GM23248 (cell line): ENCODE results near the gene MST1. TPM values are rescaled to one million over a fixed set of nuclear protein-coding genes. Genes with fewer than 3 reads are reported as not detected.

Experiments
- DNase-seq: peaks from one replicate; pipeline ENCODE4 v3.0.0-alpha.2; 2015
- H2AFZ ChIP-seq: fragments of 200-600 bp; sonication (generic); 2 replicates; pipeline ENCODE4 v1.6.1; 2016; ENCODE audit warnings: antibody characterized with exemption
- H3F3A ChIP-seq: fragments of 200-600 bp; sonication (generic); 2 replicates; pipeline ENCODE4 v1.6.1; 2016; ENCODE audit warnings: mild to moderate bottlenecking, antibody characterized with exemption, mixed run types; ENCODE audit not compliant: insufficient read depth
- H3K27ac ChIP-seq: fragments of 200-600 bp; sonication (generic); 2 replicates; pipeline ENCODE4 v1.5.1; 2016; ENCODE audit warnings: mild to moderate bottlenecking
- H3K27me3 ChIP-seq: fragments of 200-600 bp; sonication (generic); replicated peaks from 2 replicates; pipeline ENCODE4 v1.6.1; 2016; ENCODE audit warnings: mild to moderate bottlenecking; ENCODE audit not compliant: insufficient read depth
- H3K36me3 ChIP-seq: fragments of 200-600 bp; sonication (generic); 2 replicates; pipeline ENCODE4 v1.6.1; 2016; ENCODE audit warnings: low read depth, mild to moderate bottlenecking
- H3K4me1 ChIP-seq: fragments of 200-600 bp; sonication (generic); 2 replicates; pipeline ENCODE4 v1.6.1; 2016; ENCODE audit warnings: mild to moderate bottlenecking; ENCODE audit not compliant: insufficient read depth
- H3K4me2 ChIP-seq: fragments of 200-600 bp; sonication (generic); one replicate; pipeline ENCODE4 v1.6.1; 2016; ENCODE audit warnings: mild to moderate bottlenecking; ENCODE audit not compliant: unreplicated experiment
- H3K4me3 ChIP-seq: fragments of 200-600 bp; sonication (generic); 2 replicates; pipeline ENCODE4 v1.5.1; 2016; ENCODE audit warnings: mild to moderate bottlenecking
- H3K79me2 ChIP-seq: fragments of 200-600 bp; sonication (generic); 2 replicates; pipeline ENCODE4 v1.6.1; 2016; ENCODE audit warnings: mild to moderate bottlenecking; ENCODE audit not compliant: insufficient read depth
- H3K9ac ChIP-seq: fragments of 200-600 bp; sonication (generic); 2 replicates; pipeline ENCODE4 v1.6.1; 2016; ENCODE audit warnings: mild to moderate bottlenecking
- H3K9me2 ChIP-seq: fragments of 200-600 bp; sonication (generic); 2 replicates; pipeline ENCODE4 v1.6.1; 2016; ENCODE audit warnings: mixed run types, mild to moderate bottlenecking, moderate library complexity; ENCODE audit not compliant: insufficient read depth
- H3K9me3 ChIP-seq: fragments of 200-600 bp; sonication (generic); one replicate; pipeline ENCODE4 v1.6.1; 2017; ENCODE audit warnings: low read depth
- H4K20me1 ChIP-seq: fragments of 200-600 bp; sonication (generic); 2 replicates; pipeline ENCODE4 v1.6.0; 2016; ENCODE audit not compliant: insufficient read depth
- EZH2 ChIP-seq: fragments of 200-600 bp; sonication (generic); IDR thresholded peaks from 2 replicates; pipeline ENCODE4 v1.6.1; 2018; ENCODE audit warnings: antibody characterized with exemption, mild to moderate bottlenecking; ENCODE audit not compliant: insufficient read depth, poor library complexity, severe bottlenecking
- EZH2phosphoT487 ChIP-seq: fragments of 200-600 bp; sonication (generic); IDR thresholded peaks from 2 replicates; pipeline ENCODE4 v1.6.1; 2018; ENCODE audit warnings: antibody characterized with exemption, moderate library complexity, mild to moderate bottlenecking, low read depth; ENCODE audit not compliant: insufficient read depth
- WGBS, 2 experiments: methylation state at CpG; one replicate each; pipeline ENCODE4 v1.1.6; 2015 to 2017; ENCODE audit warnings: low lambda C conversion rate in 2 of 2, low coverage in 1 of 2; ENCODE audit errors: missing lambda C conversion rate in 2 of 2; 5-methylcytosine and 5-hydroxymethylcytosine counted together
- in situ Hi-C: fragments of 300-500 bp; cut with MboI; formaldehyde crosslinking; loops from 2 replicates; pipeline ENCODE4 v1.15.0; 2020
- polyA plus RNA-seq: library from polyadenylated mRNA; unstranded; fragments of >200 nt; fragmentation: Nextera tagmentation; extraction: Ambion mirVana; gene quantifications from 2 replicates; pipeline ENCODE4 v1.2.1, GENCODE V29; 2016
- small RNA-seq: library from RNA; depleted of rRNA; stranded (forward); fragments of <200 nt; gene quantifications from one replicate; pipeline ENCODE3, GENCODE V24; 2014; ENCODE audit warnings: low read depth, low replicate concordance
- total RNA-seq: library from RNA; depleted of rRNA; stranded (reverse); fragments of >200 nt; shearing (Covaris generic); gene quantifications from 2 replicates; pipeline ENCODE4 v1.2.3, GENCODE V29; 2014; rRNA removed

Gene MST1
- total and polyA plus RNA-seq, 2 experiments from 2014 or later: 3.0 to 6.4 TPM

- H3F3A ChIP-seq: no peaks in the 10 kb centered on the region
- H3K27ac ChIP-seq: no peak overlapping the region
- 38 to 42% methylated on average over 2 of the region's 2 CpGs for WGBS, 2 experiments
- no peaks in the 10 kb centered on the region for H3K79me2 ChIP-seq
- in situ Hi-C loops: no loop called here
- no peaks in the 10 kb centered on the region for H3K36me3 ChIP-seq
- no peak overlapping the region for H3K4me2 ChIP-seq
- TF ChIP-seq EZH2phosphoT487 (no peak), EZH2 (no peak)
- H4K20me1 ChIP-seq: no peaks in the 10 kb centered on the region
- H3K9me3 ChIP-seq: no peaks in the 10 kb centered on the region
- H3K9me2 ChIP-seq: no peaks in the 10 kb centered on the region
- H3K4me3 ChIP-seq: no peak overlapping the region
- no peak overlapping the region for H2AFZ ChIP-seq
- H3K4me1 ChIP-seq: no peaks in the 10 kb centered on the region
- 0 out of 2 replicates have a peak, but pooled peaks cover 3% of the 10 kb centered on the region for H3K27me3 ChIP-seq
- peak; percentile 25 for DNase-seq
- no peak overlapping the region for H3K9ac ChIP-seq
These were observed 49.7 kb downstream of the MST1 start for GRCh38 chr3:49639551-49639950.

- H3K4me2 ChIP-seq: no peak overlapping the region
- DNase-seq: peak; percentile 70
- H3K9me2 ChIP-seq: no peaks in the 10 kb centered on the region
- TF ChIP-seq EZH2phosphoT487 (no peak), EZH2 (no peak)
- H3K9me3 ChIP-seq: no peaks in the 10 kb centered on the region
- in situ Hi-C loops: no loop called here
- H4K20me1 ChIP-seq: no peaks in the 10 kb centered on the region
- H3K4me3 ChIP-seq: no peak overlapping the region
- WGBS, 2 experiments: 55 to 61% methylated on average over 5 to 8 of the region's 8 CpGs
- no peak overlapping the region for H2AFZ ChIP-seq
- H3K4me1 ChIP-seq: no peaks in the 10 kb centered on the region
- no peak overlapping the region for H3K27ac ChIP-seq
- H3K27me3 ChIP-seq: peaks cover 3% of the 10 kb centered on the region; the same call in 1 of the 2 replicates
- no peaks in the 10 kb centered on the region for H3F3A ChIP-seq
- no peaks in the 10 kb centered on the region for H3K79me2 ChIP-seq
- no peak overlapping the region for H3K9ac ChIP-seq
- H3K36me3 ChIP-seq: no peaks in the 10 kb centered on the region
These were observed 50.8 kb downstream of the MST1 start for GRCh38 chr3:49638445-49638844.

- H3K9me3 ChIP-seq: no peaks in the 10 kb centered on the region
- in situ Hi-C loops: no loop called here
These were observed 52.2 kb downstream of the MST1 start for GRCh38 chr3:49636883-49637609.

GRCh38 chr3:49634736-49635135 lies 54.5 kb downstream of the MST1 start:
- no peak for DNase-seq
- no peaks in the 10 kb centered on the region for H3K9me3 ChIP-seq
- no peaks in the 10 kb centered on the region for H3K79me2 ChIP-seq
- no peaks in the 10 kb centered on the region for H3K36me3 ChIP-seq
- H3K9ac ChIP-seq: no peak overlapping the region
- H4K20me1 ChIP-seq: no peaks in the 10 kb centered on the region
- no peaks in the 10 kb centered on the region; the same call in 1 of the 2 replicates for H3K27me3 ChIP-seq
- H3K4me1 ChIP-seq: no peaks in the 10 kb centered on the region
- no peaks in the 10 kb centered on the region for H3K9me2 ChIP-seq
- in situ Hi-C loops: no loop called here
- H3K27ac ChIP-seq: no peak overlapping the region
- no peak for TF ChIP-seq EZH2
- no peak for TF ChIP-seq EZH2phosphoT487
- 46 to 50% methylated on average over 3 of the region's 3 CpGs for WGBS, 2 experiments
- H3F3A ChIP-seq: no peaks in the 10 kb centered on the region
- H2AFZ ChIP-seq: no peak overlapping the region
- H3K4me2 ChIP-seq: no peak overlapping the region
- H3K4me3 ChIP-seq: no peak overlapping the region

More at GRCh38 chr3:49636883-49637609, 52.2 kb downstream of the MST1 start:
- Histone ChIP-seq H4K20me1 (no peaks in the 10 kb centered on the region), H3K4me3 (no peak overlapping the region), H3F3A (no peaks in the 10 kb centered on the region), H3K4me2 (no peak overlapping the region), H3K79me2 (no peaks in the 10 kb centered on the region), H3K9me2 (no peaks in the 10 kb centered on the region), H2AFZ (no peak overlapping the region), H3K27ac (no peak overlapping the region), H3K36me3 (no peaks in the 10 kb centered on the region), H3K27me3 (peaks cover 3% of the 10 kb centered on the region; the same call in 1 of the 2 replicates), H3K9ac (no peak overlapping the region), H3K4me1 (no peaks in the 10 kb centered on the region)
- DNase-seq: no peak
- TF ChIP-seq EZH2 (no peak), EZH2phosphoT487 (no peak)
- 47 to 56% methylated on average over 7 of the region's 7 CpGs for WGBS, 2 experiments

Small RNA genes lying within 50 kb of the gene (small RNA-seq; reads per million reads assigned to genes)
- gene AMIGO3: not detected

Other genes starting within 250 kb of the MST1 start
- 81.8 and 90.2 TPM in 2 replicates for gene DAG1, start 219.2 kb downstream of the MST1 start, total RNA-seq
- gene DAG1, start 219.2 kb downstream of the MST1 start, polyA plus RNA-seq: 42.4 and 43.0 TPM in 2 replicates
- gene BSN, start 135.0 kb downstream of the MST1 start, total RNA-seq: under 0.01 TPM in 2 replicates
- gene BSN, start 135.0 kb downstream of the MST1 start, polyA plus RNA-seq: 0.03 and 0.08 TPM in 2 replicates
- 108 and 126 TPM in 2 replicates for gene APEH, start 15.1 kb downstream of the MST1 start, total RNA-seq
- gene APEH, start 15.1 kb downstream of the MST1 start, polyA plus RNA-seq: 83.3 and 89.1 TPM in 2 replicates
- gene RNF123, start 83 bp upstream of the MST1 start, total RNA-seq: 22.8 and 25.7 TPM in 2 replicates
- 18.7 and 21.6 TPM in 2 replicates for gene RNF123, start 83 bp upstream of the MST1 start, polyA plus RNA-seq
- 3.2 TPM in 1 of 2 replicates, not detected in the other for gene AMIGO3, start 30.2 kb upstream of the MST1 start, total RNA-seq
- 0.18 and 0.25 TPM in 2 replicates for gene AMIGO3, start 30.2 kb upstream of the MST1 start, polyA plus RNA-seq
- 36.2 and 37.8 TPM in 2 replicates for gene GMPPB, start 34.5 kb upstream of the MST1 start, total RNA-seq
- gene GMPPB, start 34.5 kb upstream of the MST1 start, polyA plus RNA-seq: 22.8 and 24.1 TPM in 2 replicates
- 20.6 and 27.2 TPM in 2 replicates for gene IP6K1, start 97.1 kb upstream of the MST1 start, total RNA-seq
- gene IP6K1, start 97.1 kb upstream of the MST1 start, polyA plus RNA-seq: 18.7 and 20.3 TPM in 2 replicates
- gene CDHR4, start 110.4 kb upstream of the MST1 start, total RNA-seq: not detected in 2 replicates
- not detected in 2 replicates for gene CDHR4, start 110.4 kb upstream of the MST1 start, polyA plus RNA-seq
- 7.1 and 12.0 TPM in 2 replicates for gene INKA1, start 113.8 kb upstream of the MST1 start, total RNA-seq
- 7.2 and 7.9 TPM in 2 replicates for gene INKA1, start 113.8 kb upstream of the MST1 start, polyA plus RNA-seq
- gene UBA7, start 124.5 kb upstream of the MST1 start, total RNA-seq: 35.7 and 41.6 TPM in 2 replicates
- gene UBA7, start 124.5 kb upstream of the MST1 start, polyA plus RNA-seq: 14.0 and 16.9 TPM in 2 replicates
- gene TRAIP, start 167.1 kb upstream of the MST1 start, total RNA-seq: 4.5 and 6.6 TPM in 2 replicates
- gene TRAIP, start 167.1 kb upstream of the MST1 start, polyA plus RNA-seq: 4.1 and 5.2 TPM in 2 replicates
- gene CAMKV, start 180.4 kb upstream of the MST1 start, total RNA-seq: not detected in 2 replicates
- gene CAMKV, start 180.4 kb upstream of the MST1 start, polyA plus RNA-seq: 0.09 and 0.19 TPM in 2 replicates
- 0.32 TPM in 1 of 2 replicates, not detected in the other for gene MST1R, start 214.4 kb upstream of the MST1 start, total RNA-seq
- gene MST1R, start 214.4 kb upstream of the MST1 start, polyA plus RNA-seq: 0.35 TPM in 1 of 2 replicates, not detected in the other
- 15.0 and 16.7 TPM in 2 replicates for gene MON1A, start 240.3 kb upstream of the MST1 start, total RNA-seq
- 12.6 and 13.6 TPM in 2 replicates for gene MON1A, start 240.3 kb upstream of the MST1 start, polyA plus RNA-seq